Mammary epithelial cell (primary cell): ENCODE measurements around the gene PRKD1.

Experiments
- EZH2 ChIP-seq: IDR thresholded peaks from 2 replicates; pipeline ENCODE4 v1.6.1; 2012; ENCODE audit warnings: low read length, inconsistent platforms, borderline replicate concordance
- TF ChIP-seq, protein P1 (sequence below), 2 donors: IDR thresholded peaks in 1 of 2; conservative IDR thresholded peaks in 1 of 2; 2 replicates each; pipeline ENCODE4 v1.5.1; 2011 to 2012; ENCODE audit warnings: inconsistent platforms in 2 of 2, low read length in 2 of 2, mild to moderate bottlenecking in 2 of 2, control low read depth in 1 of 2, low read depth in 1 of 2; ENCODE audit not compliant: insufficient read depth in 1 of 2; ENCODE audit errors: extremely low read depth in 1 of 2

DNA sequence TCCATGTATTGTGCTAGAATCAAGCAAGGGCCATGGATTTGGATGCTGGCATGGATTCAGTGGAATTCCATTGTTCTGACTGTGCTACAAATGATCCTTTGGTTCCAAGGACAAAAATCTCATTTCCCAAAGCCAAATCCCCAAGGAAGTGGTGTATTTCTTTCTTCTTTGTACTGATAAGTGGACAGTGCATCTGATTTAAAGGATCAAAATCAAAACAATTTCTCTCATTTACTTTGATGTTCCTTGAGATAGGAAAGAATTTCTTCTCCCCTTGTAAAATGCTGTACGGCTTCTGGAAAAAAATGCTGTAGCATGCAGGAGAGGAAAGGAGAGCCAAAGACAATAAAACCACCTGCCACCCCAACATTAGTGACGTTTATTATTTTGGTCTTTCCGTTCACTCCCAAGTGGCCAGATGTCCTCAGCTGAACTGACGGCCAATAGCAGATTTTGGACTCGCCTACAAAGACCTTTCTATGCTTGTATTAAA lies 185.7 kb downstream of the PRKD1 start:
- TF ChIP-seq, protein P1, sequence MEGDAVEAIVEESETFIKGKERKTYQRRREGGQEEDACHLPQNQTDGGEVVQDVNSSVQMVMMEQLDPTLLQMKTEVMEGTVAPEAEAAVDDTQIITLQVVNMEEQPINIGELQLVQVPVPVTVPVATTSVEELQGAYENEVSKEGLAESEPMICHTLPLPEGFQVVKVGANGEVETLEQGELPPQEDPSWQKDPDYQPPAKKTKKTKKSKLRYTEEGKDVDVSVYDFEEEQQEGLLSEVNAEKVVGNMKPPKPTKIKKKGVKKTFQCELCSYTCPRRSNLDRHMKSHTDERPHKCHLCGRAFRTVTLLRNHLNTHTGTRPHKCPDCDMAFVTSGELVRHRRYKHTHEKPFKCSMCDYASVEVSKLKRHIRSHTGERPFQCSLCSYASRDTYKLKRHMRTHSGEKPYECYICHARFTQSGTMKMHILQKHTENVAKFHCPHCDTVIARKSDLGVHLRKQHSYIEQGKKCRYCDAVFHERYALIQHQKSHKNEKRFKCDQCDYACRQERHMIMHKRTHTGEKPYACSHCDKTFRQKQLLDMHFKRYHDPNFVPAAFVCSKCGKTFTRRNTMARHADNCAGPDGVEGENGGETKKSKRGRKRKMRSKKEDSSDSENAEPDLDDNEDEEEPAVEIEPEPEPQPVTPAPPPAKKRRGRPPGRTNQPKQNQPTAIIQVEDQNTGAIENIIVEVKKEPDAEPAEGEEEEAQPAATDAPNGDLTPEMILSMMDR (conservative IDR thresholded peaks at IDR 0.05 in 1 of 2, IDR thresholded peaks at IDR 0.05 in 1 of 2; ENCODE audit: extremely low read depth in 1 of 2, insufficient read depth in 1 of 2, low read depth in 1 of 2, low read length in 2 of 2): no peak
- TF ChIP-seq EZH2: no peak
